SK-N-SH (cell line): Measurements from ENCODE around the gene PITPNM3. TPM values are rescaled to one million over a fixed set of nuclear protein-coding genes. Genes with fewer than 3 reads are reported as not detected.
"Not testable (repeated sequence)": the region's sequence is repeated elsewhere in the genome, so short reads cannot be mapped to it uniquely, and the experiment has no call there.

ENCODE experiments used
- CTCF ChIA-PET: fragments of 300-600, 350-600 bp; formaldehyde crosslinking; extraction: SDS; loops from one replicate; lab custom pipeline; 2021; lab: Yijun Ruan, JAX
- POLR2A ChIA-PET: fragments of 350-600 bp; sonication (Branson Sonifier 250); formaldehyde crosslinking; extraction: SDS; loops from one replicate; lab custom pipeline; 2020; ENCODE audit warnings: antibody characterized with exemption, inconsistent platforms; lab: Yijun Ruan, JAX
- DNase-seq: peaks from one replicate; pipeline ENCODE4 v3.0.0; 2012
- H2AFZ ChIP-seq: fragments of 200-600 bp; sonication (generic); 2 replicates; pipeline ENCODE4 v1.8.1; 2016; ENCODE audit warnings: antibody characterized with exemption, mild to moderate bottlenecking, low read depth
- H3F3A ChIP-seq: fragments of 200-600 bp; sonication (generic); replicated peaks from 2 replicates; pipeline ENCODE3; 2016; ENCODE audit warnings: antibody characterized with exemption, mild to moderate bottlenecking; ENCODE audit not compliant: insufficient read depth
- H3K27ac ChIP-seq, 2 experiments: fragments of 200-500 bp in 1 of 2; fragments of 200-600 bp in 1 of 2; sonication (Bioruptor generic) in 1 of 2; sonication (generic), shearing (Covaris generic) in 1 of 2; 2 replicates each; pipeline versions ENCODE4 v1.5.1 to v1.6.1; 2014 to 2016; ENCODE audit warnings: low read depth in 2 of 2, inconsistent platforms in 1 of 2, low read length in 1 of 2, mild to moderate bottlenecking in 1 of 2, mixed read lengths in 1 of 2
- H3K27me3 ChIP-seq: fragments of 200-600 bp; sonication (generic), shearing (Covaris generic); 2 replicates; pipeline ENCODE4 v1.6.1; 2016; ENCODE audit warnings: mixed run types; ENCODE audit not compliant: insufficient read depth
- H3K36me3 ChIP-seq, 2 experiments: fragments of 200-500 bp in 1 of 2; fragments of 200-600 bp in 1 of 2; sonication (Bioruptor generic) in 1 of 2; sonication (generic) in 1 of 2; replicated peaks in 1 of 2; 2 replicates each; pipeline versions ENCODE3 to v1.5.1; 2014 to 2016; ENCODE audit warnings: low read length in 1 of 2, mild to moderate bottlenecking in 1 of 2; ENCODE audit not compliant: insufficient read depth in 2 of 2, control insufficient read depth in 1 of 2
- H3K4me1 ChIP-seq, 2 experiments: fragments of 200-500 bp in 1 of 2; fragments of 200-600 bp in 1 of 2; sonication (Bioruptor generic) in 1 of 2; sonication (generic), shearing (Covaris generic) in 1 of 2; 2 replicates each; pipeline versions ENCODE4 v1.5.1 to v1.6.1; 2014 to 2016; ENCODE audit warnings: low read depth in 1 of 2, low read length in 1 of 2, mixed run types in 1 of 2; ENCODE audit not compliant: insufficient read depth in 2 of 2, control insufficient read depth in 1 of 2
- H3K4me2 ChIP-seq: fragments of 200-600 bp; sonication (generic), shearing (Covaris generic); 2 replicates; pipeline ENCODE4 v1.6.1; 2017; ENCODE audit warnings: mixed run types
- H3K4me3 ChIP-seq, 2 experiments: fragments of 200-500 bp in 1 of 2; fragments of 200-600 bp in 1 of 2; sonication (Bioruptor generic) in 1 of 2; sonication (generic), shearing (Covaris generic) in 1 of 2; 2 replicates each; pipeline versions ENCODE4 v1.5.1 to v1.8.1; 2014 to 2016; ENCODE audit warnings: low read depth in 2 of 2, inconsistent platforms in 1 of 2, low read length in 1 of 2, mild to moderate bottlenecking in 1 of 2, mixed read lengths in 1 of 2, moderate library complexity in 1 of 2
- H3K79me2 ChIP-seq: fragments of 200-600 bp; sonication (generic); 2 replicates; pipeline ENCODE4 v1.8.1; 2017; ENCODE audit warnings: mild to moderate bottlenecking; ENCODE audit not compliant: insufficient read depth
- H3K9ac ChIP-seq: fragments of 200-600 bp; sonication (generic); 2 replicates; pipeline ENCODE4 v1.6.1; 2017; ENCODE audit warnings: mixed run types
- H3K9me2 ChIP-seq: fragments of 200-600 bp; sonication (generic); 2 replicates; pipeline ENCODE4 v1.6.1; 2017; ENCODE audit warnings: mixed run types
- H3K9me3 ChIP-seq: fragments of 200-600 bp; sonication (generic); 2 replicates; pipeline ENCODE4 v1.6.1; 2017; ENCODE audit warnings: mixed run types, mild to moderate bottlenecking, moderate library complexity
- H4K20me1 ChIP-seq: fragments of 200-600 bp; sonication (generic); 2 replicates; pipeline ENCODE4 v1.6.1; 2017; ENCODE audit warnings: mild to moderate bottlenecking, mixed run types; ENCODE audit not compliant: insufficient read depth
- CTCF ChIP-seq: fragments of 200-600 bp; sonication (generic); IDR thresholded peaks from 2 replicates; pipeline ENCODE4 v1.6.1; 2017; ENCODE audit warnings: antibody characterized with exemption, mild to moderate bottlenecking, moderate library complexity
- ELF1 ChIP-seq: IDR thresholded peaks from 2 replicates; pipeline ENCODE4 v1.4.0; 2012
- EP300 ChIP-seq, 2 experiments: IDR thresholded peaks; 2 replicates each; pipeline versions ENCODE4 v1.4.0 to v1.6.1; 2012; ENCODE audit warnings: borderline replicate concordance in 1 of 2, low read depth in 1 of 2, low read length in 1 of 2
- FOXJ3 ChIP-seq: sonication (generic); formaldehyde crosslinking; IDR thresholded peaks from 2 replicates; pipeline ENCODE4 v1.5.1; 2020; ENCODE audit warnings: mild to moderate bottlenecking, missing genetic modification reagents
- GABPA ChIP-seq: IDR thresholded peaks from 2 replicates; pipeline ENCODE4 v1.4.0; 2012; ENCODE audit warnings: low read depth, mild to moderate bottlenecking
- GATA2 ChIP-seq: sonication (generic); formaldehyde crosslinking; IDR thresholded peaks from 2 replicates; pipeline ENCODE4 v1.5.0; 2020; ENCODE audit warnings: mild to moderate bottlenecking, missing genetic modification reagents
- JUND ChIP-seq: IDR thresholded peaks from 2 replicates; pipeline ENCODE4 v1.4.0; 2012
- MXI1 ChIP-seq: IDR thresholded peaks from 2 replicates; pipeline ENCODE4 v1.6.1; 2012; ENCODE audit warnings: mild to moderate bottlenecking, low read depth, low read length, improper control_type of control experiment
- NRF1 ChIP-seq: IDR thresholded peaks from 2 replicates; pipeline ENCODE4 v1.6.1; 2012; ENCODE audit warnings: low read depth, mild to moderate bottlenecking, low read length
- PBX3 ChIP-seq: IDR thresholded peaks from 2 replicates; pipeline ENCODE4; 2012
- POLR2AphosphoS5 ChIP-seq: IDR thresholded peaks from 2 replicates; pipeline ENCODE4 v1.6.1; 2012; ENCODE audit warnings: low read depth, low read length
- REST ChIP-seq: IDR thresholded peaks from 2 replicates; pipeline ENCODE4 v1.6.1; 2012; ENCODE audit warnings: mild to moderate bottlenecking, low read depth, low read length, moderate library complexity
- RXRA ChIP-seq: IDR thresholded peaks from 2 replicates; pipeline ENCODE4 v1.4.0; 2012; ENCODE audit warnings: low read depth, mild to moderate bottlenecking, borderline replicate concordance
- TCF12 ChIP-seq: IDR thresholded peaks from 2 replicates; pipeline ENCODE4 v1.4.0; 2012
- TEAD4 ChIP-seq: IDR thresholded peaks from 2 replicates; pipeline ENCODE4 v1.4.0; 2012; ENCODE audit warnings: mild to moderate bottlenecking, borderline replicate concordance; ENCODE audit not compliant: insufficient read depth
- USF1 ChIP-seq: IDR thresholded peaks from 2 replicates; pipeline ENCODE4 v1.4.0; 2012; ENCODE audit warnings: low read depth, borderline replicate concordance
- ZBTB33 ChIP-seq: IDR thresholded peaks from 2 replicates; pipeline ENCODE4 v1.4.0; 2012; ENCODE audit warnings: low read depth, borderline replicate concordance
- WGBS: methylation state at CpG from one replicate; pipeline ENCODE4 v1.1.6; 2017; ENCODE audit warnings: low lambda C conversion rate; 5-methylcytosine and 5-hydroxymethylcytosine counted together
- polyA plus RNA-seq, 3 experiments: library from polyadenylated mRNA; depleted of rRNA; stranded (reverse); fragments of >200 nt; gene quantifications; 2 replicates each; pipeline ENCODE4 v1.2.3, GENCODE V29; 2012

PITPNM3 gene
- polyA plus RNA-seq, 1 of the 3 experiments (the other 2 are of a cell fraction) = 0.82 TPM

- TF ChIP-seq RXRA = no peak
- TF ChIP-seq ELF1 = no peak
- TF ChIP-seq NRF1 = no peak
- no peak for TF ChIP-seq TEAD4
- no peak for TF ChIP-seq MXI1
- TF ChIP-seq FOXJ3 (CRISPR knock-in tag) = no peak
- TF ChIP-seq POLR2AphosphoS5 = no peak
- no peak for TF ChIP-seq CTCF
- TF ChIP-seq USF1 = no peak
- TF ChIP-seq EP300 (IDR thresholded peaks at IDR 0.05; ENCODE audit: borderline replicate concordance in 1 of 2, low read depth in 1 of 2, low read length in 1 of 2) = no peak
- no peak for TF ChIP-seq ZBTB33
- no peak for TF ChIP-seq JUND
- TF ChIP-seq, all 33 proteins: peak for 0
Observed at GRCh38 chr17:6596081-6596480, 39.7 kb upstream of the PITPNM3 start (continued).

GRCh38 chr17:6593371-6593770 is 37.0 kb upstream of the PITPNM3 start:
- CTCF ChIA-PET = not testable (repeated sequence)

GRCh38 chr17:6592173-6592572 is 35.8 kb upstream of the PITPNM3 start:
- Histone ChIP-seq H3K9me3 (no peaks in the 10 kb centered on the region), H2AFZ (no peak overlapping the region), H3K4me2 (no peak overlapping the region), H3K9me2 (no peaks in the 10 kb centered on the region), H4K20me1 (no peaks in the 10 kb centered on the region), H3K9ac (no peak overlapping the region), H3K36me3 (peaks cover 76 to 85% of the 10 kb centered on the region in 2 experiments), H3K4me1 (no peaks in the 10 kb centered on the region; a peak in 1 of 4 replicates), H3K27ac (peak overlapping the region in 1 of 2 experiments; percentile 43; a peak in 3 of 4 replicates), H3K27me3 (no peaks in the 10 kb centered on the region), H3K4me3 (no peak overlapping the region), H3K79me2 (no peaks in the 10 kb centered on the region), H3F3A (no peaks in the 10 kb centered on the region)
- POLR2A ChIA-PET = no interaction called here
- WGBS = 69% methylated on average over 6 of the region's 6 CpGs
- CTCF ChIA-PET = no interaction called here
- DNase-seq = no peak
- TF ChIP-seq TCF12 = peak; percentile 30; the same call in 1 of the 2 replicates
- no peak for TF ChIP-seq REST
- TF ChIP-seq GABPA = no peak
- TF ChIP-seq PBX3 = no peak
- TF ChIP-seq POLR2AphosphoS5 = no peak
- no peak for TF ChIP-seq GATA2 (CRISPR knock-in tag)

More at GRCh38 chr17:6593371-6593770, 37.0 kb upstream of the PITPNM3 start:
- peaks cover 73 to 85% of the 10 kb centered on the region in 2 experiments for H3K36me3 ChIP-seq
- H3K4me1 ChIP-seq, H3K9ac ChIP-seq, H3F3A ChIP-seq, DNase-seq, H3K79me2 ChIP-seq, H3K27ac ChIP-seq, H3K4me3 ChIP-seq, H3K9me2 ChIP-seq, H3K27me3 ChIP-seq, H2AFZ ChIP-seq, POLR2A ChIA-PET, H4K20me1 ChIP-seq, H3K4me2 ChIP-seq, H3K9me3 ChIP-seq: not testable (repeated sequence)
- WGBS = 97% methylated on average over 10 of the region's 14 CpGs
